GM19023 (cell line): Measurements from ENCODE around the gene ZNF428.
A peak's percentile ranks its signal among the peaks of the same experiment; 100 is the strongest.
"Not testable (repeated sequence)": the region's sequence is repeated elsewhere in the genome, so short reads cannot be mapped to it uniquely, and the experiment has no call there.

Source experiments
- ATAC-seq: cut with Tn5 transposase; IDR thresholded peaks from one replicate; pipeline ENCODE4 v1.9.1; 2021; ENCODE audit warnings: mild to moderate bottlenecking, moderate library complexity; ENCODE audit not compliant: unreplicated experiment

The ZNF428 gene

DNA sequence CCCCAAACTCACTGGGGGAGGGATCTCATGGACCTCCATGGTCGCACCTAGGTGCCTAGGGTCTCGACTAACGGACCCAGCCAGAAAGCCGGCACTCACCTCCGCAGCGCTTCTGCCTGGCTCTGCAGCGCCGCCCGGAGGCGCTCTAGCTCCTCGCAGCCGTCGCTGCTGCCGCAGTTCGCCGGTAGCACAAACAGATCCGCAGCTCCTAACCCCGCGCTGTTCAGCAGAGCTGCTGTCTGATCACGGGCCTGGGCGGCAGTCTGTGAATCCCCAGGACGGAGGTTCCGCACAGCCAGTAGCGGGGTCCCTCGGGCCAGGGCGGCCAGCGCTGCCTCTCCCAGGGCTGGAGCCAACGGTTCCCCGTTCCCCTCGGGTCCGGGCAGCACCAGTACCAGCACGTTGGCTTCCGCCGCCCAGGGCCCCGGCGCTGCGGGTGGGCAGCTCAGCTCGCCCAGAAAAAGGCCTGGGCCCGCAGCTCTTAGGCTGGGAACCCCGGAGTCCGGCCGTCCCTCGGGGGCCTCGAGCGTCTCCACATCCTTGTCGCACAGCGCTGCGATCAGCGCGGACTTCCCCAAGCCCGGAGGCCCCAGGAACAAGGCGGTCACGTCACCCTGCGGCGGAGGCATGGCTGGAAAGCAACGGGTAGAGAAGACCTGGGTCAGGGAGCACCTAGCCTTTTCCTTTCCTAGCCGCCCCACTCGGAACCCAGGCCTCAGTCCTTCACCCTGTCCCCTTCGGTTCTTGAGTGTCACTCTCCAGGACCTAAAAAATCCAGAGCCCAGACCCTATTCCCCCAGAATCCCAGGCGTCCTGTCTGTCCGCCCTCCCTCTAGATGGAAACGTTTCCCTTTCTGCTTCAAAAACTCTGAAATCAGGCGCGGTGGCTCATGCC lies 24.5 kb downstream of the ZNF428 start:
- no peak for ATAC-seq

DNA sequence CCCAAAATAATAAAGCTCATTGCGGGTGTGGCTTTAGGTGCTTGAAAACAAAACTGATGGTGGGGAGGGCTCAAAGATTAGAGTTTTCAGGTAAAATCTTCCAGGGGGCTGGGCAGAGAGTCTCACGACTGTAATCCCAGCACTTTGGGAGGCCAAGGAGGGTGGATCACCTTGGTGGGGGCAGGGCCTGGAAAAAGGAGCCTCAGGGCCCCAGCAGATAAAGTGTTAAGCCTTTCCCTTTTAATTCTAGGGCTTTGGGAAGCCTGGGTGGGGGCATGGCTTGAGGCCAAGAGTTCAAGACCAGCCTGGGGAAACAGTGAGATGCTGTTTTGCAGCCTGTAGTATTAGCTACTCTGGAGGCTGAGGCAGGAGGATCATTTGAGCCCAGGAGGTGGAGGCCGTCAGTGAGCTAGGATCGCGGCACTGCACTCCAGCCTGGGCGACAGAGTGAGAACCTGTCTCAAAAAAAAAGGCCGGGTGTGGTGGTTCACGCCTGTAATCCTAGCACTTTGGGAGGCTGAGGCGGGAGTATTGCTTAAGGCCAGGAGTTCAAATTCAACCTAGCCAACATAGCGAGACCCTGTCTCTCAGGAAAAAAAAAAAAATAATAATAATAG lies 25.2 kb downstream of the ZNF428 start:
- no peak for ATAC-seq

DNA sequence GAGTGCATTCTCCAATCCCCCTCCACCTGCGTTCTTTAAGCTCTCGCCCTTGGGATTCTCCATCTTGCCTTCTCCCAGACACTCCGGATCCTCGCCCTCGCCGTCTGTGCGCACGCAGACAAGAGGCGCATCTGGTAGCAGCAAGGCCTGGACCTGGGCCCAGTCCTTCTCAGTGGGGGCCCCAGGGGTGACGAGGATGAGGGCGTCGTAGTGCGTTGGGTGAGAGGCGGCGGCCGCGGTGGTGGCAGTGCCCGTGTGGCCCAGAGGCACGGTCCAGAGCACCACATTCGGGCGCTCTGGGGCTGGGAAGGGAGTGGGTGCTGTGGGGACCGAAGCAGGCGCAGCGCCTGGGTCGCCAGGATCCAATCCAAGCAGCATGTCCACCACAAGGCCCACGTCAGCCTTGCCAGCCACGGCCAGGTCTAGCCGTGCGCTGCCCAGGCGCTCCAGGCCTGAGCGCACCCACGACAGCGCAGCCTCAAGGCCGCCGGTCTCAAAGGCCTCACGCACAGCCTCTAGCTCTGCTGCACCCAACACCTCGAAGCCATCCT lies 26.6 kb downstream of the ZNF428 start:
- no peak for ATAC-seq

DNA sequence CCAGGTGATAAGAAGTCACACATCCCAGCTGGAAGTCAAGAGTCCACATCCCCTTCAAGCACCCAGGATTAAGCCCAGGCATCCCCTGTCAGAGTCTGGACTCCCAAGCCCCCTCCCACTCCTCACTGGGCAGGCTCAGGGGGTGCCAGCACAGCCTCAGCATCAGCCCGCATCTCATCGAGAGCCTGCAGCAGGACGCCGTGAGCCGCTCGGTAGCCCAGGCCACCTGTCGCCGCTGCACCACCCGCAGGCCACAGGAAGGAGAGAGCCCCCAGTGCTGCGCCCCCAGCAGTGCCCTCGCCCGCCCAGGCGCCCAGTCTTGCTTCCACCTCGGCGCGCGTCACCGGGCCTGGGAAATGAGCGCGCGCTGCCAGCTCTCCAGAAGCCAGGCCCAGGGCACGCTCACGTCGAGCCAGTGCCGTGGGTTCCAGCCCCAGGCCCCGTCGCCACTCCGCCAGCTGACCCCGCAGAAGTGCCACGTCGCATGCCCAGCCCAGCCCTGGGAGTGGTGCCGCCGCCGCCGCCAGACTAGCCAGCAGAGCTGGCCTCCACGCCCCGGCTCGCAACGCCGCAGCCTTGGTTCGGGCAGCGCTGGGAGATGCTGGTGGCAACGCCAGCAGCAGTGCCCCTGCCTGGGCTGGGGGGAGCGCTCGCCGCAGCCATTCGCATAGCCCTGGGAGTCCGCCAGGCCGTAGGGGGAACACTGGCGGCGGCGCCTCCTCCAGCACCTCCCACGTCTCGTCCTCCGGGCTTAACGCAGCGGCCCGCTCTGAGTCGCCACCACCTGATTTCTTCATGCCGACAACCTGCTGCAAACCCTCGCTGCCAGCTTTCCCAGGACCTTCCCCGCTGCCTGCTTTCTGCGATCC lies 27.3 kb downstream of the ZNF428 start:
- no peak for ATAC-seq

DNA sequence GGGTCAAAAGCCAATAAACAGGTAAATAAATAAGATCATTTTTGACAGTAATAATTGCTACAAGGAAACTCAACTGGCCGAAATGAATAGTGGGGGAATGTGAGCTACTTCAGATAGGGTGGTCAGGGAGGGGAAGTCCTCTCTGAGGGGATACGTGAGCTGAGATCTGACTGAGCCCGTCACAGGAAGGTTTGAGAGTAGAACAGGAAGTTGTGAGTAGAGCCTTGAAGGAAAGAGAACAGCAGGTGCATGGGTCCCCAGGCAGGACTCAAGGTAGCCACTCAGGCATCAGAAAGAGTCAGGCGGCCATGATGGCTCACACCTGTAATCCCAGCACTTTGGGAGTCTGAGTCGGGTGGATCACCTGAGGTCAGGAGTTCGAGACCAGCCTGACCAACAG lies 29.8 kb downstream of the ZNF428 start:
- ATAC-seq = no peak

DNA sequence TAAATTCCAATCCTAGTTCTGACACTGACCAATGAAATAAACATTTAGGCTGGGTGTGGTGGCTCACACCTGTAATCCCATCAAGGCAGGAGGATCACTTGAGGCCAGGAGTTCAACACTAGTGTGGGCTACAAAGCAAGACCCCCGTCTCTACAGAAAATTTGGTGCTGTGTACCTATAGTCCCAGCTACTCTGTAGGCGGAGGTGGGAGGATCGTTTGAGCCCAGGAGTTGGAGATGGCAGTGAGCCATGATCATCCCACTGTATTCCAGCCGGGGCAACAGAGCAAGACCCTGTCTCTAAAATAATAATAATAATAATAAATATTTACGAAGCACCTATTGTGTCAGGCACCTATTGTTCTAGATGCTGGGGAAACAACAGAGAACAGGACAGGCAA lies 30.2 kb downstream of the ZNF428 start:
- no peak for ATAC-seq

DNA sequence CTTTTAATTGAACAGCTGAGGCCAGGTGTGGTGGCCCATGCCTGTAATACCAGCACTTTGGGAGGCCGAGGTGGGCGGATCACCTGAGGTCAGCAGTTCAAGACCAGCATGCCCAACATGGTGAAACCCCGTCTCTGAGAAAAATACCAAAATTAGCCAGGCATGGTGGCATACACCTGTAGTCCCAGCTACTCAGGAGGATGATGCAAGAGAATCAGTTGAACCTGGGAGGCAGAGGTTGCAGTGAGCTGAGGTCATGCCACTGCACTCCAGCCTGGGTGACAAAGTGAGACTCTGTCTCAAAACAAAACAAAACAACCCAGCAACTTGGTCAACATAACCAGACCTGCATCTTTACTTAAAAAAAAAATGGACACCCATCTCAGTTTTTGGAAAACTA lies 32.4 kb downstream of the ZNF428 start:
- ATAC-seq = not testable (repeated sequence)

DNA sequence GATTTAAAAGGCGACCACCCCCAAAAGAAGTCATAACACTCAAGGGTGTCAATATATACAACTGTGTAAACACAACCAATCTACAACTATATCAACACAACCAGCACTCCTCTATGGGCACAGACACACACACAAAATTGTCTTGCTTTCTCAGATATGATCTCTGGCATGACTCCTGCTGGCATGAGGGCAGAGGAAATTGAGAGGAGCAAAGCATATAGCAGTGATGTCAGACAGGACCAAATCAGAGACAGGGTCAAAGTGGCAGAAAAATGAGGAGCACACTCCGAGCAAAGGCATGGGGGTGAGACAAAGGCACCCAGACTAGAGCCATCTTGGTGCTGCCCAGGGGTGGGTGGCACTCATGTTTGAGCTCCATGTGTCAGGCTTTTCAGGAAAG lies 33.1 kb downstream of the ZNF428 start:
- no peak for ATAC-seq

DNA sequence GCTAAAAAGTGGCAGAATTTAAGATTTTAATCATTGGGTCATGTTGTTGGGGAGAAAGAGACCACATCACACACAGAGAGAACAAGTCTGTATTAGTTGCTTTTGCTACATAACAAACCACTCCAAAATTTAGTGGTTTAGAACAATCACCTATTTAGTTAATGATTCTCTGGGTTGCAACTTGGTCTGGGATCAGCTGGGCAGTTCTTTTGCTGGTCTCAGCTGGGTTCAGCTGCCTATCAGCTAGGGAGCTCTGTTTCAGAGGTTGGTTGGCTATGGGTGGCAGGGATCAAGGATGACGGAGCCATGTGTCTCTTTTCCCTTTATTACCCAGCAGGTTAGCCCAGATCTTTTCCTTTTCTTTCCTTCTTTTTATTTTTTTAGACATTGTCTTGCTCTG lies 34.9 kb downstream of the ZNF428 start:
- ATAC-seq = no peak

DNA sequence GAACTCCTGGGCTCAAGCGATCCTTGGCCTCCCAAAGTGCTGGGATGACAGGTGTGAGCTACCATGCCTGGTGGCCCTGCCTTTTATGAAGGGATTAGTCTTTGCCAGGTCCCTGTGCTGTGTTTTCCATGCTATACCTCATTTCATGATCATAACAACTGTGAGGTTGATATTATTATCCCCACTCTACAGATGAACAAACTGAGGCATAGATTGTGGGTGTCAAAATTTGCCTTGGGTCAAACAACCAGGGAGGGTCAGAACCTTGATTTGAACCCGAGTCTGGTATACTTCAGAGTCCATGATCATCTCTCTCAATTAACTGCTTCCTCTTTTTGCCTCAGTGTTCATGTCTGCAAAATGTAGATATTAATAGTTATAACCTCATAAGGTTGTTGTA lies 36.9 kb downstream of the ZNF428 start:
- no peak for ATAC-seq

DNA sequence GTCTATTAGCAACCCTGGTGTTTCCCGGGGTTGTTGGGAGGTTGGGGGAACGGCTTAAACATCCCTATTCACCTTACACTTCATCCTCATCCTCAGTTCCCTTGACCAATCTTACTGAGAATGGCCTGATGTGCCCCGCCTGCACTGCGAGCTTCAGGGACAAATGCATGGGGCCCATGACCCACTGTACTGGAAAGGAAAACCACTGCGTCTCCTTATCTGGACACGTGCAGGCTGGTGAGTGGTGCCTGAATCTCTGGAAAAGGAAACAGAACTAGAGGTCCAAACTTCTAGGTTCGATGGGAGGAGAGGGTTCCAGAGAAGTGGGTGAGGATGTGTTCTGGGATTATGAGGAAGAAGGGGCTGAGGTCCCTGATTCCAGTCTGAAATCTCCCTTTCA lies 38.0 kb downstream of the ZNF428 start:
- no peak for ATAC-seq

DNA sequence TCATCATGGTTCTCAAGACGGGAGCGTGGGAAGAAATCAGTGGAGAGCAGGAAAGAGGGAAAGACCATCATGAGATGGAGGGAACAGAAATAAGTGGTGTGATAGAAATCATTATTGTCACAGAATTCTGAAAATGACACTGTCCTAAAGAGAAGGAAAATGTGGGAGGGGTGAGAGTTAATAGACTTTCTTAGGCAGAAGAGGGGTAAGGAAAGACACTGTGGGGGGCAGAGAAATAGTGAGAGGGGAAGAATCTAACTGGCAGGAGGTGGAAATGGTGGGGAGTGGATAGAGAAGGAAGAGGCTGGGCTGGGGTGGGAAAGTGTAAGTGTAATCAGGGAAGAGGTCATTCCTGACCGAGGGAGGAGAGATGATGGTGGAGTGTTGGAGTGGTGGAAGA lies 40.6 kb downstream of the ZNF428 start:
- no peak for ATAC-seq

DNA sequence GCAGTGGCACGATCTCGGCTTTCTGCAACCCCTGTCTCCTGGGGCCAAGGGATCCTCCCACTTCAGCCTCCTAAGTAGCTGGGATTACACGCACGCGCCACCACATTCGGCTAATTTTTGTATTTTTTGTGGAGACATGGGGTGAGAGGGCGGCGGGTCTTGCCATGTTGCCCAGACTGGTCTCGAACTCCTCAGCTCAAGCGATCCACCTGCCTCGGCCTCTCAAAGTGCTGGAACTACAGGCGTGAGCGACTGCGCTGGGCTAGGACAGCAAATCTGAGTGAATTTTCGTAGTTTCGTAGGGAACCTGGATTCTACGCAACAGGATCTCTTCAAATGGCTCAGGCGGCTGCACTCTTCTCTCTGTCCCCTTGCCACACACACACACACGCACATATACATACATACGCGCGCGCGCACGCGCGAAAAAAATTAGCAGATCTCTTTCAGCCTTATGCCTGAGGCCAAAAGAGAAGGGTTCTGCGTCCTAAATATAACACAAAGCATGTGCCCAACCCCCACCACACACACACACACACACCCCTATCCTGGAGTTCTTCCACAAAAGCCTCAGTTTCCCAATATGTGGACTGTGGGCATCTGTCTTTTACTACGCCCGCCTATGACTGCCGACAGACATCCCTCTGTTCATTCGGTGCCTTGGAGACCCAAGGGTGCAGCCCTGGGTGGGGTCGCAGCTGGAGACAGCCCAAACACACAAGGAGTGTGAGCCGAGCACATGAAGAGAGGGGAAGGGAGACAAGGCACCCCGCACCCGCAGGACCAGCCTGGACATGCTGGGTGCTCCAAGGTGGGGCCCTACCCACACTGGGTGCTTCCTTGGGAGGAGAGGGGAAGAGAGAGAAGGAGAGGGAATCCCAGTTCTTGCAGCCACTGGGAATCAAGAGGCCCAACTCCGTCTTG lies 43.2 kb downstream of the ZNF428 start:
- no peak for ATAC-seq

DNA sequence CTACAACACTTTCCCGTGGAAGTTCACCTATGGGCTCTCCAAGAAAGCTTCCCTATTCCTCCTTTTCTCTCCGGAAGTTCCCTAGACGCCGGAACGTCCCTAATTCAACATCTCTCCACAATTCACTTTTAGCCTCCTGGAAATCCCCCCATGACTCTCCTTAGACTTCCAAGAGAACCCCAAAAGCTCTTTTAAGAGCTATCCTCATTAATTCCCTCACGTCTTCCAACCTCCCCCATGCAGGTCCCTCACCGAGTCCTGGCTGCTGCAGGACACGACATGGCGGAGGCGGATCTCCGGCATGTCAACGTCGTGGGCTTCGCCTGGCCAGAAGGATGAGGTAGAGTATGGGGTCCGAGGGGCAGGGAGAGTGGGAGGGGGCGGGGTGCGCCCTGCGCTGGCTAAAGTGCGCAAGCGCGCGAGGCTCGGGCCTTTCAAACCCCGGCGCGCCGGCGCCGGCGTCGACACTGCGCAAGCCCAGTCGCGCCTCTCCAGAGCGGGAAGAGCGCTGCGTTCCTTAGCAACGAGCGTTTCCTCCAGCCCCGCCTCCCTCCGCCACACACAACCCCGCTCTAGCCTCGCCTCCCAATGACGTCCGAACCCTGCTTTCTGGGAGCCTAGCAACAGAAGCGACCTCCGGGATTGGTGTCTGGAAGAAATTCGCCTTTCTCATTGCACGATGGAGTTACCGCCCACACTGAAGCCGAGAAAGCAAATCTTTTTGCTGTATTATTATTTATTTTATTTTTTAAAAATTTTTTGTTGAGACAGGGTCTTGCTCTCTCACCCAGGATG lies 44.1 kb downstream of the ZNF428 start, which contains the start of the genes PINLYP and XRCC1:
PINLYP (plus strand) TSS at position 646 of the 795 bp plus-strand sequence. CDS start 1,391 bp downstream, outside the sequence.
XRCC1 (minus strand) TSS at position 372 of the 795 bp plus-strand sequence; CDS start at position 303, 69 bp downstream.
- peak; percentile 97 for ATAC-seq

DNA sequence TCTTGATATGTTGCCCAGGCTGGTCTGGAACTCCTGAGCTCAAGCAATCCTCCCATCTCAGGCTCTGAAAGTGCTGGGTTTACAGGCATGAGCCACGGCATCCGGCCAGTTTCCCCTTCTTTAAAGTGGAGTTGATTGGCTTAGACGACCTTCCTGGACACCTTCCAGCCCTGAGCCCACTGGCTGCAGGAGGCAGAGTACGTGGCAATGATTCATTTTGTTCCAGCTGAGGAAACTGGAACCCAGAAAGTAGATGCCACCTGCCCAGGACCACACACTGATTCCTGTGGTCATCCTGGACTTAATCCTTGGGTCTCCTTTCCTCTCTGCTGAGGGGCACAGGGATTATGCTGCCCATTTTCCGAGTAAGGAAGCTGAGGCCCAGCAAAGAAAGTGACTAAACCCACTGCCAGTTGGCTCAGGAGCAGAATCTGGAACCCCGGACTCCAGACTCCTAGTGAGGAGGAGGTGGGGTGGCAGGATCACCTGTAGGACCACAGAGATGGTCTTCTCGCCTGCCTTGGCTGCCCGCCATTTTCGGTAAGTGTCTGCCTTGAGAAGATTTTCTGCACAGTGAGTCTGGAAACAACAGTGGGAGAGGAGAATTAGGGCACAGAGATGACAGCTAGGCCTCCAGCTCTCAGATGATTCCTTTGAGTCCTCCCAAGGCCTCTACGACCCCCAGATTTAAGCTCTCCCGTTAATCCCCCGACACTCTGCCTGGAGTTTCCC lies 44.8 kb downstream of the ZNF428 start:
- no peak for ATAC-seq

DNA sequence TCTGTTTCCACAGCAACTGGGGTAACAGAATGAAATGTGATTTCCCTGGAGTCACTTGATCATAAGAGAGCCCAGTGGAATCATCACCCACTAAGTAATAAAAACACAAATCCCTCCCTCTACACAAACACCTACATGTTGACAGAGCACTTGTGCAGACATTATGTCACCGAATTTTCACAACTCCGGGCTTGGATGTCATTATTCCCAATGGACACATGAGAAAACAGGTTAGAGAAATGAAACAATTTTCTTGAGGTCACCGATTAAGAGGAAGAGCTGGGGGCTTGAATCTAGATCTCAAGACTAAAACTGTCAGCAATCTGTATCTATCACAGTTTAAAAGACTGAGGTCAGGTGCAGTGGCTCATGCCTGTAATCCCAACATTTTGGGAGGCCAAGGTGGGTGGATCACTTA lies 47.2 kb downstream of the ZNF428 start:
- ATAC-seq = no peak

DNA sequence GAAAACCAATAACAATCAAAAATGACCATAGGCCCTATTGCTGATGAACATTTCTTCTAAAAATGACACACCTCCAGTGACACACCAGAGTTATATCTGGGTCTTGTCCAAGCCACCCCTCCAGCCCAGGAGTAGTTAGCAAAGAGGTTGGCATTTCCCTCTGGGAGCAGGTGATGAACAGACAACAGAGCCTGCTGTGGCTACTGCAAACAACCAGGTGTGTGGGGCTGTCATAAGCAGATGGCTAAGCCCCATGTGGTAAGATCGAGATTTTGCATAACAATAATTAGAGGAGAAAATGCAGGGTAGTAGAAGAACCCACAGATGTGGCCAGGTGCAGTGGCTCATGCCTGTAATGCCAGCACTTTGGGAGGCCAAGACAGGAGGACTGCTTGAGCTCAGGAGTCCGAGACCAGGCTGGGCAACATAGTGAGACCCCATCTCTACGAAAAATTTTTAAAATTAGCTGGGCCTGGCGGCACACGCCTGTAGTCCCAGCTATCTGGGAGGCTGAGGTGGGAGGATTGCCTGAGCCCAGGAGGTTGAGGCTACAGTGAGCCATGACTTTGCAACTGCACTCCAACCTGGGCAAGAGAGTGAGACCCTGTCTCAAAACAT lies 49.1 kb downstream of the ZNF428 start:
- ATAC-seq = no peak

DNA sequence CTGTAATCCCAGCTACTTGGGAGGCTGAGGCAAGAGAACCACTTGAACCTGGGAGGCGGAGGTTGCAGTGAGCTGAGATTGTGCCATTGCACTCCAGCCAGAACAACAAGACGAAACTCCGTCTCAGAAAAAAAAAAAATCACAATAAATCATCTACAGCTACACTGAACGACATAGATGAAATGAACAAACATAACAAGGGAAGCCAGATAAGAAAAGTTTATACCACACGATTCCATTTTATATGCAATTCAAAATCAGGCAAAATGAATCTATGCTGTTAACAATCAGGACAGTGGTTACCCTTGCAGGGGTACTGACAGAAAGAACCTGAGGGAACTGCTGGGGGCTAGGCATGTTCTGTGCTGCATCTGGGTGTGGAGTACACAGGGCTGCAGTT lies 49.8 kb downstream of the ZNF428 start:
- no peak for ATAC-seq
